Measurements from ENCODE around the gene DPY19L1. TPM values are rescaled to one million over a fixed set of nuclear protein-coding genes. Genes with fewer than 3 reads are reported as not detected.
A peak's percentile ranks its signal among the peaks of the same experiment; 100 is the strongest.
"Not testable (repeated sequence)": the region's sequence is repeated elsewhere in the genome, so short reads cannot be mapped to it uniquely, and the experiment has no call there.

The DPY19L1 gene
- total RNA-seq, 1 experiment from 2014 or later = 14.3 TPM

DNA sequence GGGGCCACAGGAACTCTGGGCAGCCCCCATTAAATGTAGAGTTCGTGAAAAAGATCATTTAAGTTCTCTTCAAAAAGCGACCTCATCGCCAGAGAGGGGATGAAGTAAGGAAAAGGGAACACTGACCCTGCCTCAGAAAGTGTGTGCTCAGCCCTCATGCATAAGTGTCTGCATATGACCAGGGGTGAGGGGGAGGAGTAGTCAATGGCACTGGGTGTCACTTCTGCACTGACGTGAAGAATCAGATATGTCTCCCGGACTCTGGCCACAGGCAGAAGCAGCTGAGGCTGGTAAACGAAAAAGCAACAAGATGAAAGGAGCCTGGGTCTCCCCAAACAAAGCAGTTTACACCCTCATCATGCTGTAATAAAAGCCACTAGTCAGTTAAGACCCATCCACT is 39.0 kb downstream of the DPY19L1 start:
- H4K91ac ChIP-seq (ENCODE audit: insufficient read length, low read depth, low read length); H3K4me3 Mint-ChIP-seq; H2BK120ac ChIP-seq (ENCODE audit: low read depth, low read length, poor library complexity, severe bottlenecking); H2BK20ac ChIP-seq (ENCODE audit: low read depth, low read length, poor library complexity, severe bottlenecking); H4K8ac ChIP-seq (replicated peaks; ENCODE audit: insufficient read length, low read depth, low read length); H2BK5ac ChIP-seq (ENCODE audit: insufficient read length, low read length); H3K18ac ChIP-seq (ENCODE audit: insufficient read length, low read depth, low read length); DNase-seq; H3K4me2 ChIP-seq (ENCODE audit: insufficient read depth, insufficient read length, low read length); H3K23ac ChIP-seq (ENCODE audit: insufficient read length, low read depth, low read length); H3K27me3 Mint-ChIP-seq (ENCODE audit: low read depth); H3K79me1 ChIP-seq (ENCODE audit: insufficient read depth, low read depth, low read length, poor library complexity, severe bottlenecking); H4K5ac ChIP-seq (ENCODE audit: insufficient read length, low read depth, low read length); H2AK5ac ChIP-seq (ENCODE audit: insufficient read length, low read length); H2AFZ ChIP-seq (ENCODE audit: low read length); H4K20me1 ChIP-seq (ENCODE audit: control insufficient read depth, insufficient read depth, insufficient read length); H2BK15ac ChIP-seq (ENCODE audit: low read depth, low read length); H2BK12ac ChIP-seq (ENCODE audit: insufficient read length, low read depth, low read length); H3K56ac ChIP-seq (ENCODE audit: insufficient read length, low read depth, low read length); H3K9ac ChIP-seq (ENCODE audit: extremely low read depth, insufficient read length, low read length); H3K4ac ChIP-seq (ENCODE audit: low read depth, low read length); H3K79me2 ChIP-seq (ENCODE audit: insufficient read depth, low read length); H3K9me3 ChIP-seq (ENCODE audit: control insufficient read depth, low read depth, low read length); H3K4me1 ChIP-seq (ENCODE audit: insufficient read depth, low read length); H3K14ac ChIP-seq (ENCODE audit: insufficient read depth, low read length); H3K27me3 ChIP-seq (ENCODE audit: insufficient read depth, low read length); H3K23me2 ChIP-seq (ENCODE audit: insufficient read length, low read depth, low read length, poor library complexity, severe bottlenecking); H3K27ac ChIP-seq (ENCODE audit: insufficient read length, low read depth, low read length); H3K9me3 Mint-ChIP-seq; H3T11ph ChIP-seq (ENCODE audit: low read length): not testable (repeated sequence)
- Mint-ChIP-seq H3K27ac (peak overlapping the region in 2 of 3 experiments; percentile 1 to 67; a peak in 2 of 7 replicates), H3K36me3 (ENCODE audit: insufficient read depth in 1 of 3, low read depth in 3 of 3) (peaks cover 0 to 13% (median 0%) of the 10 kb centered on the region in 3 experiments; a peak in 5 of 7 replicates), H3K4me1 (peaks cover 5 to 18% of the 10 kb centered on the region in 2 experiments)
- WGBS (ENCODE audit: extremely low coverage, insufficient read length, low lambda C conversion rate) = no CpG with 5 or more reads among the region's 6 CpGs

DNA sequence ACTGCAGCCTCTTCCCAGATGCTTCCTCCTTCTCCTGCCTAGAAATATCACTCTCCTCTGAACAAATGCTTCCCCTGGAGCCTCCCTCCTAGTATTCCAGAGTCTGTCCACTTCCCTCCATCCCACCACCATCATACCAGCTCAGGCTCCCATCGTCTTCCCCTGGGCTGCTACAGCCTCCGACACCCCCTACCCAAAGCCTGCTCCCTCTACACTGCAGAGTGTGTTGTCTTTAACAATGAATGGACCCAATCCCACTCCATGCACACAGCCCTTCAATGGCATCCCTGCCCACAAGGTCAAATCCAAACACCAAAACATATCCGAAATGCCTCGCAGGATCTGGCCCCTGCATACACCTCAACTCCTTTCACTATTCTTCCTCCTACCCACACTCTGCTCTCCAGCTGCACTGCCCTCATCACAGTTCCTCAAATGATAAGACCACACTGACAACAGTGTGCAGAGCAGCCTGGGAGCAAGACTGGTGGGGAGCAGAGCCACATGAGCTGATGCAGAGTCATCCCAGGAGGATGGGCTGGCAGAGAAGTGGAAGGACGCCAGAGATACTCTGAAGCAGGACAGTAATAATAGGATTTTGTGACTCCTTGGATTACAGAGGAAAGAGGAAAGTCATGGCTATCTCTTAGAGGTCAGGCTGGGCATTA is 40.7 kb downstream of the DPY19L1 start:
- H3K4me2 ChIP-seq (ENCODE audit: insufficient read depth, insufficient read length, low read length); H3K56ac ChIP-seq (ENCODE audit: insufficient read length, low read depth, low read length); H3K79me2 ChIP-seq (ENCODE audit: insufficient read depth, low read length); H4K5ac ChIP-seq (ENCODE audit: insufficient read length, low read depth, low read length); H3K4me3 Mint-ChIP-seq; H3K23ac ChIP-seq (ENCODE audit: insufficient read length, low read depth, low read length); H2BK12ac ChIP-seq (ENCODE audit: insufficient read length, low read depth, low read length); H3K27me3 Mint-ChIP-seq (ENCODE audit: low read depth); H3K9me3 Mint-ChIP-seq; H3K9me3 ChIP-seq (ENCODE audit: control insufficient read depth, low read depth, low read length); H3K4ac ChIP-seq (ENCODE audit: low read depth, low read length); H2BK15ac ChIP-seq (ENCODE audit: low read depth, low read length); H4K8ac ChIP-seq (replicated peaks; ENCODE audit: insufficient read length, low read depth, low read length); H2BK120ac ChIP-seq (ENCODE audit: low read depth, low read length, poor library complexity, severe bottlenecking); H3K4me1 ChIP-seq (ENCODE audit: insufficient read depth, low read length); H4K91ac ChIP-seq (ENCODE audit: insufficient read length, low read depth, low read length); H3K36me3 Mint-ChIP-seq (ENCODE audit: insufficient read depth in 1 of 3, low read depth in 3 of 3); H3K27ac ChIP-seq (ENCODE audit: insufficient read length, low read depth, low read length); DNase-seq; H2BK5ac ChIP-seq (ENCODE audit: insufficient read length, low read length); H4K20me1 ChIP-seq (ENCODE audit: control insufficient read depth, insufficient read depth, insufficient read length); H3K23me2 ChIP-seq (ENCODE audit: insufficient read length, low read depth, low read length, poor library complexity, severe bottlenecking); H3K79me1 ChIP-seq (ENCODE audit: insufficient read depth, low read depth, low read length, poor library complexity, severe bottlenecking); H3T11ph ChIP-seq (ENCODE audit: low read length); H2AK5ac ChIP-seq (ENCODE audit: insufficient read length, low read length); H2AFZ ChIP-seq (ENCODE audit: low read length); H3K18ac ChIP-seq (ENCODE audit: insufficient read length, low read depth, low read length); H3K9ac ChIP-seq (ENCODE audit: extremely low read depth, insufficient read length, low read length); H2BK20ac ChIP-seq (ENCODE audit: low read depth, low read length, poor library complexity, severe bottlenecking); H3K14ac ChIP-seq (ENCODE audit: insufficient read depth, low read length); H3K27me3 ChIP-seq (ENCODE audit: insufficient read depth, low read length): not testable (repeated sequence)
- Mint-ChIP-seq H3K27ac (peak overlapping the region in 1 of 3 experiments; percentile 63; a peak in 3 of 7 replicates), H3K4me1 (peaks cover 5 to 18% of the 10 kb centered on the region in 2 experiments)
- no CpG with 5 or more reads among the region's 5 CpGs for WGBS (ENCODE audit: extremely low coverage, insufficient read length, low lambda C conversion rate)

Measured in H9 (cell line).